ENCODE data around the gene ZNF214. TPM values are rescaled to one million over a fixed set of nuclear protein-coding genes. Genes with fewer than 3 reads are reported as not detected.

The ZNF214 gene
- 0.66 and 0.69 TPM in 2 replicates for polyA plus RNA-seq (2013)

DNA sequence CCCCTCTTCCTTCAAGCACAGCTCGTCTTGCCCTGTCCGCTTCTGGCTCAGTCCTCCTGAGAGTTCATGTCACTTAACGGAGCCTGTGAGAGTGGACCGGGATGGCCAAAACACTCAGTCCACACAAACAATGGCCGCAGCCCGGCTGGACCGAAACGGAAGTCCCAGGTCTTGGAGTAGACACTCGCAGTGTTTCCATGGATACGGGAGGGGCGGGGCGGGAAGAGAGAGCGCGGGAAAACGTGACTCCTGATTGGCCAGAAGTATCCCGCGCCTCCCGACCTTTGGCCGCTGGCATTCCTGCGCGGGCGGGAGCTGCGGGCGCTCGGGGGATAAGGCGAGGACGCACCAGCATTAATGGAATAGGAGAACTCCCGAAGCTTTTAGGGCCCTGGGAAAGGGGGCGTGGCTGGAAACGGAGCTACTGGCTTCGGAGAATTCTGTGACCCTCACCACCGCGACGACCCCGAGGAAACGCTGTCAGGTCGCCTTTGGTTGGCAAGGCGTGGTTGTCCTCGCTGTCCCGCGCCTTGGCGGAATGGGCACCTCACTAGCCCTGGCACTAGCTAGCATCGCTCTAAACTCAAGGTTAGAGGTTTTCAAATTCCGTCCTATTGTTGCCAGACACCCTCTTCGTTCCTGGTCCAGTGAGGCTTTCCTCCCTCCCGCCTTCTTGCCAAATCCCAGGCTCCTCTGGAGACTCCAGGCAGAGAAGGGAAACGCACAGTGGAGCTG lies at the start of gene ZNF214, which contains the start of gene NLRP14:
TSS of gene ZNF214 (minus strand) at position 164 of the 735 bp plus-strand sequence. CDS start 17,511 bp downstream, outside the sequence.
TSS of gene NLRP14 (plus strand) at position 297 of the 735 bp plus-strand sequence. CDS start 18,108 bp downstream, outside the sequence.
- peaks cover 6% of the 10 kb centered on the region for H3K79me2 ChIP-seq (ENCODE audit: control insufficient read depth, insufficient read depth, low read length, poor library complexity)
- no CpG with 5 or more reads among the region's 47 CpGs for WGBS (ENCODE audit: extremely low coverage, insufficient coverage, insufficient read length)
- peak within 1 kb of the TSS; percentile 87 for H3K4me3 ChIP-seq (ENCODE audit: low read depth, low read length)
- H2AK5ac ChIP-seq (ENCODE audit: low read length): peak within 1 kb of the TSS; percentile 83
- H3K23ac ChIP-seq (ENCODE audit: low read length): no peak within 1 kb of the TSS
- no peaks in the 10 kb centered on the region for H3K9me3 ChIP-seq (ENCODE audit: insufficient read depth, low read depth, low read length)
- peak; percentile 90 to 95 for DNase-seq
- H3K36me3 ChIP-seq (ENCODE audit: control insufficient read depth in 1 of 2, insufficient read depth in 2 of 2, low read length in 2 of 2): no peaks in the 10 kb centered on the region
- H3K14ac ChIP-seq (ENCODE audit: low read length): peak within 1 kb of the TSS; percentile 61
- no peak within 1 kb of the TSS for H3K27ac ChIP-seq (ENCODE audit: low read depth, low read length)
- peaks cover 5% of the 10 kb centered on the region for H3K79me1 ChIP-seq (ENCODE audit: low read length)
- H4K91ac ChIP-seq (ENCODE audit: low read depth, low read length): peak within 1 kb of the TSS; percentile 47
- no peaks in the 10 kb centered on the region for H3K27me3 ChIP-seq (ENCODE audit: insufficient read depth, low read length)
- H2BK5ac ChIP-seq (ENCODE audit: low read depth, low read length, poor library complexity): peak within 1 kb of the TSS; percentile 56
- H3K4ac ChIP-seq (ENCODE audit: low read depth, low read length): no peak within 1 kb of the TSS
- H3K4me2 ChIP-seq (ENCODE audit: low read length): peak within 1 kb of the TSS; percentile 85
- H3K9ac ChIP-seq (ENCODE audit: low read length): peak within 1 kb of the TSS; percentile 55
- H2BK120ac ChIP-seq (ENCODE audit: insufficient read depth, low read length, poor library complexity): peak within 1 kb of the TSS; percentile 55
- peak within 1 kb of the TSS; percentile 100 for H2AFZ ChIP-seq (ENCODE audit: insufficient read depth, low read length, poor library complexity)
- peak within 1 kb of the TSS; percentile 27 for H2BK12ac ChIP-seq (ENCODE audit: low read length)
- peaks cover 6 to 7% of the 10 kb centered on the region in 2 experiments for H3K4me1 ChIP-seq (ENCODE audit: control insufficient read depth in 1 of 2, insufficient read depth in 2 of 2, low read length in 2 of 2)
- H3K18ac ChIP-seq (ENCODE audit: low read length): peak within 1 kb of the TSS; percentile 60
- H4K8ac ChIP-seq (ENCODE audit: low read depth, low read length): peak within 1 kb of the TSS; percentile 87
- peak within 1 kb of the TSS; percentile 98 for H4K12ac ChIP-seq (ENCODE audit: low read depth, low read length)

DNA sequence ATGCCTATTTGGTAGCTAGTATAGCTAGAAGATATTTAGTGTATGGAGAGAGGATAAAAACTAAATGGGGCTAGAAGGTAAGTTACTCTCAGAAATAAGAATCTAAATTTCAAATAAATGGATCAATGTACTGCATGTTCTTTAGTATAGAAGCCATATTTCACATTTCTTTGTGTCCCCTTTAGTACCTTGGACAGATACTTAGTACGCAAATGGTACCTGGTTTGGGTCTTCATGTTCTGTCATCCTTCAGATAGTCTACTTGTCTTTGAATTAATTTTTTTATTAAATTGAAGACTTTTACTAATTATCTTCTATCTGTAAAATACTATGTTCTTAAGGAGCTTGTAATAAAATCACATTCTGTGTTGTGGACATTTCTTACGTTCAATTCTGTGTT lies 42.4 kb upstream of the ZNF214 start:
- no peak overlapping the region for H2AK5ac ChIP-seq (ENCODE audit: low read length)
- no peaks in the 10 kb centered on the region for H3K79me1 ChIP-seq (ENCODE audit: low read length)
- H3K27ac ChIP-seq (ENCODE audit: low read depth, low read length): no peak overlapping the region
- no CpG with 5 or more reads among the region's 2 CpGs for WGBS (ENCODE audit: extremely low coverage, insufficient coverage, insufficient read length)
- H3K23ac ChIP-seq (ENCODE audit: low read length): no peak overlapping the region
- H3K4me1 ChIP-seq (ENCODE audit: control insufficient read depth in 1 of 2, insufficient read depth in 2 of 2, low read length in 2 of 2): no peaks in the 10 kb centered on the region
- H3K4me2 ChIP-seq (ENCODE audit: low read length): no peak overlapping the region
- no peak overlapping the region for H4K12ac ChIP-seq (ENCODE audit: low read depth, low read length)
- no peak overlapping the region for H4K8ac ChIP-seq (ENCODE audit: low read depth, low read length)
- no peaks in the 10 kb centered on the region for H3K27me3 ChIP-seq (ENCODE audit: insufficient read depth, low read length)
- H2BK5ac ChIP-seq (ENCODE audit: low read depth, low read length, poor library complexity): no peak overlapping the region
- H3K4me3 ChIP-seq (ENCODE audit: low read depth, low read length): no peak overlapping the region
- no peak overlapping the region for H3K9ac ChIP-seq (ENCODE audit: low read length)
- no peak overlapping the region for H3K14ac ChIP-seq (ENCODE audit: low read length)
- no peak overlapping the region for H3K4ac ChIP-seq (ENCODE audit: low read depth, low read length)
- H4K91ac ChIP-seq (ENCODE audit: low read depth, low read length): no peak overlapping the region
- H2BK12ac ChIP-seq (ENCODE audit: low read length): no peak overlapping the region
- no peaks in the 10 kb centered on the region for H3K36me3 ChIP-seq (ENCODE audit: control insufficient read depth in 1 of 2, insufficient read depth in 2 of 2, low read length in 2 of 2)
- no peaks in the 10 kb centered on the region for H3K79me2 ChIP-seq (ENCODE audit: control insufficient read depth, insufficient read depth, low read length, poor library complexity)
- no peak overlapping the region for H2BK120ac ChIP-seq (ENCODE audit: insufficient read depth, low read length, poor library complexity)
- DNase-seq: no peak
- no peaks in the 10 kb centered on the region for H3K9me3 ChIP-seq (ENCODE audit: insufficient read depth, low read depth, low read length)
- H3K18ac ChIP-seq (ENCODE audit: low read length): no peak overlapping the region
- H2AFZ ChIP-seq (ENCODE audit: insufficient read depth, low read length, poor library complexity): no peak overlapping the region

DNA sequence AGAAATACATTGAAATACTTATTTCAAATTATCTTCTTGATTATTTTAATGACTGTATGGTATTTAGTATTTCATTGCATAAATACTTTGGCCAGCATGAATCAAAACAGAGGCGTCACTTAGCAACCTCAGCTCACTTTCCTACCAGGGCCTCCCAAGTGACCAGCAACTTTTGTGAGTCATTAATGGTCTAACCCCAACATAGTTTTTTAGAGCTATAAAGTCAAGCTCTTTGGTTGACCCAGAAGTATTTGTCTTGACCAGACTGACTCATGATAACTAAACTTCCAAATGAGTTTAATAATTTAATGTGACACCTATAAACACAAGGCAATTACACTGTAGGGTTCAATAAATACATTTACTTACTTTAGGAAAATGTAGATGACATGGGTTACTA lies 40.7 kb upstream of the ZNF214 start:
- Histone ChIP-seq H2BK5ac (ENCODE audit: low read depth, low read length, poor library complexity) (no peak overlapping the region), H3K23ac (ENCODE audit: low read length) (no peak overlapping the region), H3K18ac (ENCODE audit: low read length) (no peak overlapping the region), H3K36me3 (ENCODE audit: control insufficient read depth in 1 of 2, insufficient read depth in 2 of 2, low read length in 2 of 2) (no peaks in the 10 kb centered on the region), H2BK120ac (ENCODE audit: insufficient read depth, low read length, poor library complexity) (no peak overlapping the region), H4K12ac (ENCODE audit: low read depth, low read length) (no peak overlapping the region), H3K27ac (ENCODE audit: low read depth, low read length) (no peak overlapping the region), H3K9ac (ENCODE audit: low read length) (no peak overlapping the region), H3K4me3 (ENCODE audit: low read depth, low read length) (no peak overlapping the region), H3K79me2 (ENCODE audit: control insufficient read depth, insufficient read depth, low read length, poor library complexity) (no peaks in the 10 kb centered on the region), H4K8ac (ENCODE audit: low read depth, low read length) (no peak overlapping the region), H3K9me3 (ENCODE audit: insufficient read depth, low read depth, low read length) (no peaks in the 10 kb centered on the region), H3K4ac (ENCODE audit: low read depth, low read length) (no peak overlapping the region), H3K4me2 (ENCODE audit: low read length) (no peak overlapping the region), H2BK12ac (ENCODE audit: low read length) (no peak overlapping the region), H3K4me1 (ENCODE audit: control insufficient read depth in 1 of 2, insufficient read depth in 2 of 2, low read length in 2 of 2) (no peaks in the 10 kb centered on the region), H4K91ac (ENCODE audit: low read depth, low read length) (no peak overlapping the region), H3K27me3 (ENCODE audit: insufficient read depth, low read length) (no peaks in the 10 kb centered on the region), H2AK5ac (ENCODE audit: low read length) (no peak overlapping the region), H2AFZ (ENCODE audit: insufficient read depth, low read length, poor library complexity) (no peak overlapping the region), H3K79me1 (ENCODE audit: low read length) (no peaks in the 10 kb centered on the region), H3K14ac (ENCODE audit: low read length) (no peak overlapping the region)
- no CpG with 5 or more reads among the region's 1 CpG for WGBS (ENCODE audit: extremely low coverage, insufficient coverage, insufficient read length)
- peak in 1 of 2 donors; percentile 13 for DNase-seq

DNA sequence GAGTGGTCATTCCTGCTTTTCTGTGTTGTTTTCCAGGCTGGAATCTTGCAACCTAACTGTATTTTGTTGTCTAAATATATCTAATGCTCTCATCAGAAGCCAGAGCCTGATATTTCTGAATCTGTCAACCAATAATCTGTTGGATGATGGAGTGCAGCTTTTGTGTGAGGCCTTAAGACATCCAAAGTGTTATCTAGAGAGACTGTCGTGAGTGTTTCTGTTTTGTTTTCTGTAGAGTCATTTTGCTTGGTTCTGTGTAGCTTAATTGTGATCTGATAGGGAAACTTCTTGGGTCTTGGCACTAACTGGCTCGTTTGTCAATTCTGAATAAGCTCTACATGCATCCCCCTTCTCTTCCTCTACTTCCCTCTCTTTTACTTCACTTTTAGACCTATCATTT lies 37.5 kb upstream of the ZNF214 start:
- no peak overlapping the region for H3K4me3 ChIP-seq (ENCODE audit: low read depth, low read length)
- no CpG with 5 or more reads among the region's 2 CpGs for WGBS (ENCODE audit: extremely low coverage, insufficient coverage, insufficient read length)
- H3K79me2 ChIP-seq (ENCODE audit: control insufficient read depth, insufficient read depth, low read length, poor library complexity): no peaks in the 10 kb centered on the region
- no peak overlapping the region for H3K23ac ChIP-seq (ENCODE audit: low read length)
- H3K4ac ChIP-seq (ENCODE audit: low read depth, low read length): no peak overlapping the region
- H2AFZ ChIP-seq (ENCODE audit: insufficient read depth, low read length, poor library complexity): no peak overlapping the region
- H3K4me2 ChIP-seq (ENCODE audit: low read length): no peak overlapping the region
- no peaks in the 10 kb centered on the region for H3K36me3 ChIP-seq (ENCODE audit: control insufficient read depth in 1 of 2, insufficient read depth in 2 of 2, low read length in 2 of 2)
- H3K9ac ChIP-seq (ENCODE audit: low read length): no peak overlapping the region
- no peaks in the 10 kb centered on the region for H3K9me3 ChIP-seq (ENCODE audit: insufficient read depth, low read depth, low read length)
- H4K91ac ChIP-seq (ENCODE audit: low read depth, low read length): no peak overlapping the region
- H3K4me1 ChIP-seq (ENCODE audit: control insufficient read depth in 1 of 2, insufficient read depth in 2 of 2, low read length in 2 of 2): no peaks in the 10 kb centered on the region
- no peaks in the 10 kb centered on the region for H3K79me1 ChIP-seq (ENCODE audit: low read length)
- H4K12ac ChIP-seq (ENCODE audit: low read depth, low read length): no peak overlapping the region
- no peak overlapping the region for H3K27ac ChIP-seq (ENCODE audit: low read depth, low read length)
- no peaks in the 10 kb centered on the region for H3K27me3 ChIP-seq (ENCODE audit: insufficient read depth, low read length)
- H2BK5ac ChIP-seq (ENCODE audit: low read depth, low read length, poor library complexity): no peak overlapping the region
- no peak overlapping the region for H3K14ac ChIP-seq (ENCODE audit: low read length)
- no peak overlapping the region for H2BK120ac ChIP-seq (ENCODE audit: insufficient read depth, low read length, poor library complexity)
- no peak overlapping the region for H4K8ac ChIP-seq (ENCODE audit: low read depth, low read length)
- H2AK5ac ChIP-seq (ENCODE audit: low read length): no peak overlapping the region
- H2BK12ac ChIP-seq (ENCODE audit: low read length): no peak overlapping the region
- DNase-seq: no peak
- no peak overlapping the region for H3K18ac ChIP-seq (ENCODE audit: low read length)
